Gastroesophageal sphincter (tissue), 3 donors: ENCODE measurements around the gene CRYGA.

ENCODE experiments used
- CTCF ChIP-seq, 4 experiments: fragments of 200-600 bp in 2 of 4; fragments of 450-650 bp in 2 of 4; sonication (generic) in 1 of 4; IDR thresholded peaks; one replicate each; pipeline ENCODE4 v1.5.1; 2017 to 2019; ENCODE audit warnings: antibody characterized with exemption in 4 of 4, mild to moderate bottlenecking in 2 of 4, moderate library complexity in 2 of 4
- POLR2A ChIP-seq, 2 donors: fragments of 450-650 bp; IDR thresholded peaks; one replicate each; pipeline ENCODE4 v1.6.1; 2017; ENCODE audit warnings: antibody characterized with exemption in 2 of 2, mild to moderate bottlenecking in 2 of 2, moderate library complexity in 1 of 2
- POLR2AphosphoS5 ChIP-seq: sonication (generic); formaldehyde crosslinking; IDR thresholded peaks from one replicate; pipeline ENCODE4 v1.6.1; 2017; ENCODE audit warnings: antibody characterized with exemption

DNA sequence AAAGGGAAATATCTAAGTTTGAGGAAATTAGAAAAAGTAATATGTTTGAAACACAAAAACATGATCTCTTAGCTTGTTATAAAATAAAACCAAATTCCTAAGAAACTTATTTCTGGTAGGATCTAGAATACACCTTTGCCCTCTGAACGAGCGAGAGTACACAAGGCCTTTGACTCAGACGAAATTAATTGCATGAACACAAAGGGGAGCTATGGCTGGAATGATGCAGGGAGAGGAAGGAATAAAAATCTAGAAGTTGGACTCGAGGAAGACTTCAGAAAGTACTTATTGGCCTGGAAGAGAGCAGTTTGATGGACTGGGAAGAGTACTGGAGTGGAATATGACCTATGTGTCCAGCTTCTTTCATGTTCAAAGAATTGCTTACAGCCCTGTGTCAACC, 38.1 kb downstream of the CRYGA start:
- TF ChIP-seq CTCF (IDR thresholded peaks at IDR 0.05): no peak
- no peak for TF ChIP-seq POLR2AphosphoS5
- no peak for TF ChIP-seq POLR2A (IDR thresholded peaks at IDR 0.05)
